Mesodermal cell (in vitro differentiated cells): ENCODE measurements around the gene FAM20C. TPM values are rescaled to one million over a fixed set of nuclear protein-coding genes. Genes with fewer than 3 reads are reported as not detected.

Experiments
- H3K27ac ChIP-seq: 2 replicates; pipeline ENCODE4 v1.7.0; 2013; ENCODE audit warnings: mild to moderate bottlenecking, low read depth, low read length, moderate library complexity; ENCODE audit not compliant: severe bottlenecking
- H3K36me3 ChIP-seq: 2 replicates; pipeline ENCODE4 v1.7.1; 2013; ENCODE audit warnings: mild to moderate bottlenecking, low read length, moderate library complexity; ENCODE audit not compliant: control insufficient read depth, insufficient read depth
- H3K4me1 ChIP-seq: one replicate; pipeline ENCODE4 v1.7.1; 2013; ENCODE audit warnings: mild to moderate bottlenecking, low read length; ENCODE audit not compliant: insufficient read depth, control insufficient read depth, poor library complexity, severe bottlenecking
- H3K4me3 ChIP-seq: 2 replicates; pipeline ENCODE4 v1.7.0; 2013; ENCODE audit warnings: low read length, control low read depth, mild to moderate bottlenecking; ENCODE audit not compliant: insufficient read depth, poor library complexity, severe bottlenecking; ENCODE audit errors: extremely low read depth
- H3K9me3 ChIP-seq: 2 replicates; pipeline ENCODE4 v1.7.1; 2013; ENCODE audit warnings: mild to moderate bottlenecking, low read length, moderate library complexity; ENCODE audit not compliant: control insufficient read depth
- WGBS, 2 experiments: methylation state at CpG; one replicate each; pipeline ENCODE4 v1.1.5; 2013; ENCODE audit warnings: missing lambda C conversion rate in 2 of 2; ENCODE audit not compliant: insufficient coverage in 2 of 2; 5-methylcytosine and 5-hydroxymethylcytosine counted together
- polyA plus RNA-seq, 2 experiments: library from polyadenylated mRNA; stranded (reverse); fragments of 50-300 nt; gene quantifications; one replicate each; pipeline ENCODE4 v1.2.3, GENCODE V29; 2013

FAM20C gene
- 7.3 TPM for polyA plus RNA-seq (2013, experiment 1 of 2)
- 4.9 TPM for polyA plus RNA-seq (2013, experiment 2 of 2)

DNA sequence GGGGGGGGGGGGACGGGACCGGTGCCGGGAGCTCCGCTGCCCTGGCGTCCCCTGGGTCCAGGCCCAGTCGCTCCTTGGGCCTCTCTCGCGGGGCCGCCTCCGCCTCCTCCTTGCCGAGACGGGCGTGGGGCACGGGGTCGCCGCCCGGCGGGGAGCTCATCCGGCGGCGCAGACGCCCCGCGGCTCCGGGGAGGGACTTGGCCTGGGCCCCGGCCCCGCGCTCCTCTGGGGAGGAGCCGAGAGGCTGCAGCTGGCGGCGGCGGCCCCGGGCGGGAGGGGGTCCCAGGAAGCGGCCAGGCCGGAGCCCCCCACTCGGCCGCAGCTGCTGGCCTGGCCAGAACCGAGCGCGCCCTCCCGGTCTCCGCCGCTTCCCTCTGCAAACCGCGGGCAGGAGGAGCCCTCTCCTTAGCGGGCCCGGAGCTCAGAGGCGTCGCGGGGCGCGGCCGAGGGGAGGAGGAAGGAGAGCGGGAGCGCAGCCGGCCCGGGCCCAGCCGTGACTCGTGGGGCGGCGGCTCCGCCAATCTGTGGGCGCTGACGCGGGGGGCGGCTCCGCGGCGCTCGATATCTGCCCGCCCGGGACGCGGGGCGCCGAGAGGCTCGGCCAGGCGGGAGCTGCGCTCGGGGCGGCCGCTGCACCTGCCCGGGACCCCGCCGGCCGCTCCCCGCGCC, at the start of gene FAM20C:
TSS of gene FAM20C (plus strand) at position 591 of the 669 bp plus-strand sequence. CDS start 629 bp downstream, outside the sequence.
- 0 to 1% methylated on average over 49 to 66 of the region's 89 CpGs for WGBS, 2 experiments
- H3K27ac ChIP-seq = no peak within 1 kb of the TSS

DNA sequence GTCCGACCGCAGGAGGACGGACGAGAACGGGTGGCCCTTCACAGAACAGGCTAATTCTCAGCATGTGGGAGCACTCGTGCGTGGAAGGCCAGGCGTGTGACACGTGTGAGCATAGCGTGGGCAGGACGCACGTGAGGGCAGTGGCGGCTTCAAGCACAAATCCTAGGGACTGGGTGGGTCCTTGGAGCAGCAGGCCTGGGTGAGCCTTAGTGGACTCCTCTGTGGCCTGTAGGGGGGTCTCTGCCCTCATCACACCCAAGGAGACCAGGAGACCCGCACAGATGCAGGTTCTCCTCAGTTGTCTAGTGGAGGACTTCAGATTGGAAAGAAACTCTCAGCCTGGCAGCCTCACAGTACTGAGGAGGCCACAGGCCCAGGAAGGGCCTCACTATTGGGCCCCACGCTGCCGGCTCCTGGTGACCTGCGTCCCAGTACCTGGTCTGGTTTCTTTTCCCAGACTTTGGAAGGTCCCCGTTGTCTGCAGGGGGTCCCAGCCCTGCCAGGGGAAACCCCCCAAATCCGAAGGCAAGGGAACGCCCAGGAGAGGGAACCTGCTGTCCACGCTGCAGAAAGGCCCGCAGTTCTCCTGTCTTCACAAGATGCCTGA, 49.1 kb upstream of the FAM20C start:
- H3K27ac ChIP-seq = no peak overlapping the region
- no peak overlapping the region for H3K4me3 ChIP-seq
- no peaks in the 10 kb centered on the region for H3K36me3 ChIP-seq
- H3K4me1 ChIP-seq = no peaks in the 10 kb centered on the region
- WGBS, 2 experiments = 89 to 91% methylated on average over 22 of the region's 22 CpGs
- no peaks in the 10 kb centered on the region for H3K9me3 ChIP-seq

More for the DNA sequence above, at the start of gene FAM20C:
- H3K36me3 ChIP-seq = peaks cover 15% of the 10 kb centered on the region
- H3K9me3 ChIP-seq = no peaks in the 10 kb centered on the region
- H3K4me3 ChIP-seq = peak within 1 kb of the TSS; percentile 51
- H3K4me1 ChIP-seq = peaks cover 6% of the 10 kb centered on the region

DNA sequence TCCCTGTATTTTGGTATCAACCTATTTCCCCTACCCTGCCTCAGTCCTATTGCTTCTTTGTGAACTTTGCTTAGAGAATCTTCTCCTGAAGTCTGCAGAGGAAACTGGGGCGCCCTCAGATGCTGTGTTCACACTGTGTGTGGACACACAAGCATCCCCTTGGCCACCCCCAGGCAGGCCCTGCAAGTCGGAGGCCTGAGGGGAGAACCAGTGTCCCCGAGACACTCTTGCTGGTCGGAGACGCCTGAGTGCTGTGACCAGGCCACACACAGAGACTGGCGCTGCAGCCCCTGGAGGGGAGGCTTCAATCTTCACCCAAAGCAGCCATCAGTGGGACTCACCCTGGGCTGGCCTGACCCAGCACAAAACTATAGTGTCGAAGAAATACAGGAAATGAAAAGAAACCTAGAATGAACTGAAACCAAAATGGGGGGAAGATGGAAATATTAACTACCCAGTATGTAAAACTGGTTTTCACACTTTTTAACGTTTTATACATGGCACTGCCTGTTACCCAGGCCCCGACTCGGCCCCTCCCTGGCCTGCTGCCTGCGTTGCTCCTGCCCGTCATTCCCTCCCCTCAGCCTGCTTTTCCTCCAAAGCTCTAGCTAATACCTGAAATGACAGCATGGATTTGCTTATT, 48.4 kb upstream of the FAM20C start:
- no peaks in the 10 kb centered on the region for H3K9me3 ChIP-seq

DNA sequence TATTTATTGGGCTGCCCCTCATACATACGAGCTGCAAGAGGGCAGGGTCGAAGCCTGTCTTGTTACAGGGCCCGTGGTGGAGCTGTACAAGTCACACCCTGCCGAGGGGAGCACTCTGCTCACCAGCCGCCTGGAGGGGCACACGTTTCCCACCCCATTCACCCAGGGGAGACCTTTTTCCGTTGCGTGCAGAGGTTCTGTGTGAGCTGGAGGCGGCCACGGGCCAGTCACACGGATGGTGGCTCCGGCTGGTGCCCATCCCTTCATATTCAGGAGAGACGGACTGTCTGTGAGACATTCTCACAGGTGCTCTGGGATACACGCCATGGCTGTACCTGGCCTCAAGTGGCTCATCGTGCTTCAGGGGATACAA, 47.9 kb upstream of the FAM20C start:
- Histone ChIP-seq H3K4me3 (no peak overlapping the region), H3K27ac (no peak overlapping the region), H3K36me3 (no peaks in the 10 kb centered on the region), H3K4me1 (no peaks in the 10 kb centered on the region), H3K9me3 (no peaks in the 10 kb centered on the region)
- 91% methylated on average over 12 to 14 of the region's 15 CpGs for WGBS, 2 experiments

More for the DNA sequence above, 48.4 kb upstream of the FAM20C start:
- Histone ChIP-seq H3K36me3 (no peaks in the 10 kb centered on the region), H3K4me1 (no peaks in the 10 kb centered on the region), H3K4me3 (no peak overlapping the region), H3K27ac (no peak overlapping the region)
- WGBS, 2 experiments = 94% methylated on average over 8 to 10 of the region's 12 CpGs

- WGBS, 2 experiments = 95 to 100% methylated on average over 2 to 3 of the region's 4 CpGs
- Histone ChIP-seq H3K27ac (no peak overlapping the region), H3K9me3 (no peaks in the 10 kb centered on the region), H3K4me1 (no peaks in the 10 kb centered on the region), H3K36me3 (no peaks in the 10 kb centered on the region), H3K4me3 (no peak overlapping the region)
Measured at GRCh38 chr7:145863-146262, 46.5 kb upstream of the FAM20C start.

GRCh38 chr7:148543-148931, 43.8 kb upstream of the FAM20C start:
- Histone ChIP-seq H3K9me3 (no peaks in the 10 kb centered on the region), H3K36me3 (no peaks in the 10 kb centered on the region), H3K4me1 (no peaks in the 10 kb centered on the region), H3K27ac (peak overlapping the region; percentile 95), H3K4me3 (peak overlapping the region; percentile 49)
- 83% methylated on average over 1 of the region's 5 CpGs; no CpG with 5 or more reads in 1 of the 2 experiments for WGBS, 2 experiments

GRCh38 chr7:148932-149790, 43.2 kb upstream of the FAM20C start:
- H3K4me3 ChIP-seq = peak overlapping the region; percentile 49
- 4 to 7% methylated on average over 60 to 62 of the region's 74 CpGs for WGBS, 2 experiments
- no peaks in the 10 kb centered on the region for H3K36me3 ChIP-seq
- H3K9me3 ChIP-seq = no peaks in the 10 kb centered on the region
- peak overlapping the region; percentile 95 for H3K27ac ChIP-seq
- no peaks in the 10 kb centered on the region for H3K4me1 ChIP-seq

- WGBS, 2 experiments = 75 to 79% methylated on average over 35 to 39 of the region's 41 CpGs
- Histone ChIP-seq H3K27ac (peak overlapping the region; percentile 95), H3K4me3 (peak overlapping the region; percentile 49), H3K4me1 (peaks cover under 1% of the 10 kb centered on the region), H3K36me3 (no peaks in the 10 kb centered on the region), H3K9me3 (no peaks in the 10 kb centered on the region)
Measured at GRCh38 chr7:149791-150636, 42.4 kb upstream of the FAM20C start.

GRCh38 chr7:150811-151221, 41.6 kb upstream of the FAM20C start:
- no peaks in the 10 kb centered on the region for H3K9me3 ChIP-seq
- no peak overlapping the region for H3K27ac ChIP-seq
- 85 to 88% methylated on average over 13 of the region's 13 CpGs for WGBS, 2 experiments
- H3K4me1 ChIP-seq = peaks cover 5% of the 10 kb centered on the region
- H3K4me3 ChIP-seq = no peak overlapping the region
- H3K36me3 ChIP-seq = no peaks in the 10 kb centered on the region
